ENCODE measurements around the gene KANSL1.

- TF ChIP-seq ZNF565 (CRISPR knock-in tag; conservative IDR thresholded peaks at IDR 0.05; ENCODE audit: low read depth) = no peak
- no peak for TF ChIP-seq ZFP30 (CRISPR knock-in tag; IDR thresholded peaks at IDR 0.05)
Observed at GRCh38 chr17:46057366-46057765, 135.9 kb downstream of the KANSL1 start.
